Suprapubic skin (tissue), 4 donors: ENCODE results near the gene RBM43. TPM values are rescaled to one million over a fixed set of nuclear protein-coding genes. Genes with fewer than 3 reads are reported as not detected.
"Not testable (repeated sequence)": the region's sequence is repeated elsewhere in the genome, so short reads cannot be mapped to it uniquely, and the experiment has no call there.

Source experiments
- DNase-seq, 2 donors: peaks; one replicate each; pipeline ENCODE4 v3.0.0-alpha.2; 2019; ENCODE audit warnings: low spot score in 2 of 2
- H3K27ac ChIP-seq: fragments of 200-600 bp; sonication (generic); one replicate; pipeline ENCODE4 v1.5.1; 2019
- H3K27me3 ChIP-seq: fragments of 200-600 bp; sonication (generic); one replicate; pipeline ENCODE4 v1.5.1; 2019
- H3K36me3 ChIP-seq: fragments of 200-600 bp; sonication (generic); one replicate; pipeline ENCODE4 v1.5.1; 2019
- H3K4me1 ChIP-seq: fragments of 200-600 bp; sonication (generic); one replicate; pipeline ENCODE4 v1.5.1; 2019
- H3K4me3 ChIP-seq: fragments of 200-600 bp; sonication (generic); one replicate; pipeline ENCODE4 v1.5.1; 2019; ENCODE audit warnings: mild to moderate bottlenecking
- H3K9me3 ChIP-seq: fragments of 200-600 bp; sonication (generic); one replicate; pipeline ENCODE4 v1.5.1; 2019
- CTCF ChIP-seq, 2 donors: fragments of 200-600 bp in 1 of 2; fragments of 450-650 bp in 1 of 2; sonication (generic) in 1 of 2; IDR thresholded peaks; one replicate each; pipeline ENCODE4 v1.5.1; 2016 to 2019; ENCODE audit warnings: antibody characterized with exemption in 2 of 2, mild to moderate bottlenecking in 1 of 2, moderate library complexity in 1 of 2
- EP300 ChIP-seq: sonication (generic); formaldehyde crosslinking; IDR thresholded peaks from one replicate; pipeline ENCODE4 v1.6.1; 2017; ENCODE audit warnings: antibody characterized with exemption
- POLR2A ChIP-seq, 2 donors: fragments of 450-650 bp; IDR thresholded peaks; one replicate each; pipeline ENCODE4 v1.6.1; 2017; ENCODE audit warnings: antibody characterized with exemption in 2 of 2, mild to moderate bottlenecking in 2 of 2, moderate library complexity in 2 of 2
- POLR2AphosphoS5 ChIP-seq, 3 donors: sonication (generic); formaldehyde crosslinking; IDR thresholded peaks; one replicate each; pipeline ENCODE4 v1.6.1; 2017; ENCODE audit warnings: antibody characterized with exemption in 3 of 3
- whole genome bisulfite sequencing: methylation state at CpG from one replicate; pipeline ENCODE4 v1.1.5; 2018; 5-methylcytosine and 5-hydroxymethylcytosine counted together
- total RNA-seq, 4 donors: library from RNA; depleted of rRNA; stranded (reverse); fragments of >200 nt; gene quantifications; one replicate each; pipeline ENCODE4 v1.1.0, GENCODE V29; 2016

The RBM43 gene
- total RNA-seq, 4 donors from 2014 or later = 1.9 to 5.1 (median 4.3) TPM

GRCh38 chr2:151238527-151239487, 22.9 kb downstream of the RBM43 start:
- H3K4me3 ChIP-seq = no peak overlapping the region
- H3K36me3 ChIP-seq = no peaks in the 10 kb centered on the region
- peaks cover 5% of the 10 kb centered on the region for H3K4me1 ChIP-seq
- peak; percentile 74 to 85 for TF ChIP-seq CTCF (IDR thresholded peaks at IDR 0.05)
- TF ChIP-seq EP300 = no peak
- no peaks in the 10 kb centered on the region for H3K27me3 ChIP-seq
- 10% methylated on average over 6 of the region's 6 CpGs for WGBS
- H3K9me3 ChIP-seq = no peaks in the 10 kb centered on the region
- no peak overlapping the region for H3K27ac ChIP-seq
- DNase-seq = peak in 1 of 2 donors; percentile 68

- no peak for TF ChIP-seq CTCF (IDR thresholded peaks at IDR 0.05)
- TF ChIP-seq POLR2AphosphoS5 (IDR thresholded peaks at IDR 0.05) = no peak
- TF ChIP-seq POLR2A (IDR thresholded peaks at IDR 0.05) = no peak
- no peak for TF ChIP-seq EP300
- Histone ChIP-seq H3K36me3 (no peaks in the 10 kb centered on the region), H3K27me3 (no peaks in the 10 kb centered on the region), H3K4me3 (no peak overlapping the region), H3K9me3 (peaks cover 3% of the 10 kb centered on the region), H3K4me1 (peaks cover 5% of the 10 kb centered on the region), H3K27ac (no peak overlapping the region)
- no peak for DNase-seq
- WGBS = 72% methylated on average over 4 of the region's 4 CpGs
Observed at GRCh38 chr2:151237422-151238025, 24.1 kb downstream of the RBM43 start.

GRCh38 chr2:151233760-151234159, 27.9 kb downstream of the RBM43 start:
- WGBS = 81% methylated on average over 3 of the region's 3 CpGs
- H3K4me3 ChIP-seq, H3K9me3 ChIP-seq, DNase-seq, H3K27me3 ChIP-seq, H3K4me1 ChIP-seq, H3K27ac ChIP-seq, H3K36me3 ChIP-seq: not testable (repeated sequence)

GRCh38 chr2:151233288-151233687, 28.4 kb downstream of the RBM43 start:
- not testable (repeated sequence) for H3K4me3 ChIP-seq, H3K27me3 ChIP-seq, H3K27ac ChIP-seq, H3K36me3 ChIP-seq, H3K4me1 ChIP-seq, H3K9me3 ChIP-seq, DNase-seq
- 100% methylated on average over 2 of the region's 2 CpGs for WGBS

- no peaks in the 10 kb centered on the region for H3K4me1 ChIP-seq
- DNase-seq = no peak
- TF ChIP-seq POLR2A (IDR thresholded peaks at IDR 0.05) (no peak), CTCF (IDR thresholded peaks at IDR 0.05) (no peak), POLR2AphosphoS5 (IDR thresholded peaks at IDR 0.05) (no peak), EP300 (no peak)
- 82% methylated on average over 2 of the region's 2 CpGs for WGBS
- no peaks in the 10 kb centered on the region for H3K36me3 ChIP-seq
- H3K27ac ChIP-seq = no peak overlapping the region
- H3K27me3 ChIP-seq = no peaks in the 10 kb centered on the region
- H3K9me3 ChIP-seq = peaks cover 3% of the 10 kb centered on the region
- H3K4me3 ChIP-seq = no peak overlapping the region
Observed at GRCh38 chr2:151230627-151231140, 31.0 kb downstream of the RBM43 start.

- TF ChIP-seq POLR2A (IDR thresholded peaks at IDR 0.05) (no peak), CTCF (IDR thresholded peaks at IDR 0.05) (no peak), POLR2AphosphoS5 (IDR thresholded peaks at IDR 0.05) (no peak), EP300 (no peak)
- Histone ChIP-seq H3K4me1 (no peaks in the 10 kb centered on the region), H3K4me3 (no peak overlapping the region), H3K36me3 (no peaks in the 10 kb centered on the region), H3K27me3 (no peaks in the 10 kb centered on the region), H3K9me3 (peaks cover 3% of the 10 kb centered on the region), H3K27ac (no peak overlapping the region)
- no peak for DNase-seq
Observed at GRCh38 chr2:151228847-151229512, 32.7 kb downstream of the RBM43 start.
